ENCODE data around the gene CPZ.

DNA sequence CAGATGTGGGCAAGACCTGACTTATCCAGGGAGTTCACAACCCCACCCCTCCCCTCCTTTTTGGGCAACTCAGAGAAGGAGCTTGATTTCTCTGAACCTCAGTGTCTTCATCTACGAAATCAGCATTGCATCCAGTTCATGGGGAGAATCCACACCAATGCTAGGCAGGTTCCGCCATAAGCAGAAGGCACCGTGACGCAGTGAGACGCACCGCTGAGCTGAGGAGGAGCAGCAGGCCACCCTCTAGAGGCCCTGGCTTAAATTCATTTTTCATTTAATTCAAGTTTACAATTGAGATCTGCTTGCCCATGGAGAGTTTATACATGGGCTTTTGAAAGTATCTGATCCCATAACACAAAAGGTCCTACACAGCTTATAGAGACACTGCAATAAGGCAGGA is 55.7 kb downstream of the CPZ start:
- TF ChIP-seq EZH2 (IDR thresholded peaks at IDR 0.05; ENCODE audit: low read depth) (no peak), CTCF (conservative IDR thresholded peaks at IDR 0.05) (no peak)
